HEK293T (cell line): ENCODE data around the gene HMCN2.

ENCODE experiments used
- ARNT ChIP-seq: fragments of 450-650 bp; IDR thresholded peaks from 2 replicates; pipeline ENCODE4 v1.6.1; 2017; ENCODE audit warnings: mild to moderate bottlenecking
- BHLHE40 ChIP-seq: fragments of 450-650 bp; IDR thresholded peaks from 2 replicates; pipeline ENCODE4 v1.6.1; 2016; ENCODE audit warnings: mild to moderate bottlenecking, moderate library complexity, borderline replicate concordance
- FOXA1 ChIP-seq: fragments of 450-650 bp; IDR thresholded peaks from 2 replicates; pipeline ENCODE4 v1.6.1; 2016; ENCODE audit warnings: mild to moderate bottlenecking
- FOXK2 ChIP-seq: fragments of 450-650 bp; IDR thresholded peaks from 2 replicates; pipeline ENCODE4 v1.6.1; 2016; ENCODE audit warnings: mild to moderate bottlenecking
- FOXM1 ChIP-seq: fragments of 450-650 bp; IDR thresholded peaks from 2 replicates; pipeline ENCODE4 v1.6.1; 2017; ENCODE audit warnings: mild to moderate bottlenecking, borderline replicate concordance
- LEF1 ChIP-seq: fragments of 450-650 bp; IDR thresholded peaks from 2 replicates; pipeline ENCODE4 v1.6.1; 2017; ENCODE audit warnings: mild to moderate bottlenecking, borderline replicate concordance
- PKNOX1 ChIP-seq: fragments of 450-650 bp; IDR thresholded peaks from 2 replicates; pipeline ENCODE4 v1.6.1; 2016
- SP1 ChIP-seq: fragments of 450-650 bp; IDR thresholded peaks from 2 replicates; pipeline ENCODE4 v1.6.1; 2017
- ZNF384 ChIP-seq: fragments of 450-650 bp; IDR thresholded peaks from 2 replicates; pipeline ENCODE4 v1.6.1; 2016

DNA sequence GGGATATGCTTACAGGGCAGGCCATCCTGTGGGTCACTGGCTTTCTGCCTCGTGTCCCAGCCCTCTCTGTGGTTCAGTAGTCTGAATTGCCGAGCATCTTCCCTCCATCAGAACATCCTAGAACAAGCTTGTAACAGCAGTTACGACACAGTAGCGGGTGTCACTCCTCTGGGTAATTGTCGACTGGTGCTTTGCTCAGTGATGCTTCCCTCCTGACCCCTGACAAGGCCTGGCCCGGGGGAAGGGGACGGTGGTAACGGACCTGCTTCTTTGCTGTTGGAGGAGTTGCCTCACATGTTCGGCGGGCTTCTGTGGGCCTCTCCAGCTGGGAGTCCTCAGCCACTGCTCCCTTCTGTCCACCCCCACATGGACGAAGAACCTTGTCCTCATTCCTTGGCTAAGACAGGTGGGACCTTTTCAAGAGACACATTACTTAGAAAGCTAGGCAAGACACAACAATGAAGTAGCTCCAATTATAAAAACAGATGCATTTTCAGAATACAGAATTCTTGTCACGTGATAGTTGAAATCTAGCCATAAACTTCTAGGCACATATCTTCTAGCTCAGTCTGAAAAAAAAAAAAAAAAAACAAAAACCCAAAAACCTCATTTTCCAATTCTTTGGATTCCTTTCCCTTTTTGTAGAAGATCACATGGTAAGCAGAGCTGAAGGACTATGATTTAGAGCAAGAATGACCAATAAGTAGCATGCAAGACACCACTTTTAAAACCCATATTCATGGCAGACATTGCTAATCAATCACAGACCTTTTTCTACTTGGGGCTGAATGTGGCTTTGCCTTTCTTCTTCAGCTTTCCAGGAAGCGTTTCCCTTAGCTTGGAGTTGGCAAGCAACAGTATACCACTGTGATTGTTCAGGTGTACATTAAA lies 25.0 kb downstream of the HMCN2 start:
- TF ChIP-seq FOXA1 (no peak), PKNOX1 (no peak), SP1 (no peak), FOXK2 (no peak), FOXM1 (no peak), LEF1 (no peak), ARNT (no peak), BHLHE40 (no peak), ZNF384 (peak; percentile 65)
